ENCODE measurements around the gene PCYOX1L.

The PCYOX1L gene

DNA sequence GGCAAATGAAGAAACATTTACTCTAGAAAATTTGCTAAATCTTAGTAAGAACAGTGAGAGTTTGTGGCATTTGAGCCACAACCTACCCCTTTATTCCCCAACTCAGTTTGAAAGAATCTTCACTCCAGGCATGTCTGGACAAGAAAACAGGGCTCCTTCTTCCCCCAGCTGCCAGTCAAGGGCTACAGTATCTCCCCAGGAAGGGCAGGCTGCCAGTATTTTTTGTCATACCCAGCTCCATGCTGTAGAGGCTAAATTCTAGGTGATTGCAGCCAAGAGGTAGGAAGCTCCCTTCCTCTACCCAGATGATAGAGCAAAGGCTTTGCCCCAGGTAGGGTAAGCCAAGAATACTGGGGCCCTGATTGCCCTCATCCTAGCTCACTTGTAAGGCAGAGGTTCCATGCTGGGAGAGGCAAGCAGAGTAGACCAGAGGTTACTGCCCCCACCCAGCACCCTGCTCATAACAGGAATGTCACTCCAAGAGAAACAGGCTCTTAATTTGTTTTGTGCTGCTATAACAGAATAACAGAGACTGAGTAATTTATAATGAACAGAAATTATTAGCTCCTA is 32.6 kb upstream of the PCYOX1L start:
- TF ChIP-seq POLR2AphosphoS5 (IDR thresholded peaks at IDR 0.05; ENCODE audit: low read depth, low read length), result no peak
- no peak for TF ChIP-seq FOXP2 (optimal IDR thresholded peaks at IDR 0.05; ENCODE audit: borderline replicate concordance, extremely low read depth, extremely low read length, insufficient read depth)
- TF ChIP-seq TAF1 (IDR thresholded peaks at IDR 0.05; ENCODE audit: borderline replicate concordance, insufficient read depth, low read length), result no peak
- TF ChIP-seq SIN3A (IDR thresholded peaks at IDR 0.05; ENCODE audit: borderline replicate concordance, insufficient read depth, low read length), result no peak
- TF ChIP-seq, protein P1, sequence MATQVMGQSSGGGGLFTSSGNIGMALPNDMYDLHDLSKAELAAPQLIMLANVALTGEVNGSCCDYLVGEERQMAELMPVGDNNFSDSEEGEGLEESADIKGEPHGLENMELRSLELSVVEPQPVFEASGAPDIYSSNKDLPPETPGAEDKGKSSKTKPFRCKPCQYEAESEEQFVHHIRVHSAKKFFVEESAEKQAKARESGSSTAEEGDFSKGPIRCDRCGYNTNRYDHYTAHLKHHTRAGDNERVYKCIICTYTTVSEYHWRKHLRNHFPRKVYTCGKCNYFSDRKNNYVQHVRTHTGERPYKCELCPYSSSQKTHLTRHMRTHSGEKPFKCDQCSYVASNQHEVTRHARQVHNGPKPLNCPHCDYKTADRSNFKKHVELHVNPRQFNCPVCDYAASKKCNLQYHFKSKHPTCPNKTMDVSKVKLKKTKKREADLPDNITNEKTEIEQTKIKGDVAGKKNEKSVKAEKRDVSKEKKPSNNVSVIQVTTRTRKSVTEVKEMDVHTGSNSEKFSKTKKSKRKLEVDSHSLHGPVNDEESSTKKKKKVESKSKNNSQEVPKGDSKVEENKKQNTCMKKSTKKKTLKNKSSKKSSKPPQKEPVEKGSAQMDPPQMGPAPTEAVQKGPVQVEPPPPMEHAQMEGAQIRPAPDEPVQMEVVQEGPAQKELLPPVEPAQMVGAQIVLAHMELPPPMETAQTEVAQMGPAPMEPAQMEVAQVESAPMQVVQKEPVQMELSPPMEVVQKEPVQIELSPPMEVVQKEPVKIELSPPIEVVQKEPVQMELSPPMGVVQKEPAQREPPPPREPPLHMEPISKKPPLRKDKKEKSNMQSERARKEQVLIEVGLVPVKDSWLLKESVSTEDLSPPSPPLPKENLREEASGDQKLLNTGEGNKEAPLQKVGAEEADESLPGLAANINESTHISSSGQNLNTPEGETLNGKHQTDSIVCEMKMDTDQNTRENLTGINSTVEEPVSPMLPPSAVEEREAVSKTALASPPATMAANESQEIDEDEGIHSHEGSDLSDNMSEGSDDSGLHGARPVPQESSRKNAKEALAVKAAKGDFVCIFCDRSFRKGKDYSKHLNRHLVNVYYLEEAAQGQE (IDR thresholded peaks at IDR 0.05; ENCODE audit: insufficient read depth in 1 of 2, low read depth in 2 of 2, low read length in 2 of 2), result no peak

DNA sequence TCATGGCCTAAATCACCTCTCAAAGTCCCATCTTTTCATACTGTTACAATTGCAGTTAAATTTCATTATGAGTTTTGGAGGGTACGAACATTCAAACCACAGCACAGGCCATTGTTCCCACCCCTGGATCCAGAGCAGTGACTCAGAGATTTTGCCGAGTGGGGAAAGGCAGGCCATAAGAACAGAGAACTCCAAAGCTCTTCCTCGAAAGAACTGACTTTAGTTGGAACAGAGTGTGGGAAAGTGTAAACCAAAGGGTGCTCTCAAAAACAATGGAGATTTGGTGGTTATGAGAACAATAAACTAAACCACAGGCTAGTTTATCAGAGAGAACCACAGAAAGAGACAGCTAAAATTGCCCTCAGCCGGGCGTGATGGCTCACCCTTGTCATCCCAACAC is 32.0 kb upstream of the PCYOX1L start:
- TF ChIP-seq TAF1 (IDR thresholded peaks at IDR 0.05; ENCODE audit: borderline replicate concordance, insufficient read depth, low read length), result no peak
- no peak for TF ChIP-seq FOXP2 (optimal IDR thresholded peaks at IDR 0.05; ENCODE audit: borderline replicate concordance, extremely low read depth, extremely low read length, insufficient read depth)
- no peak for TF ChIP-seq SIN3A (IDR thresholded peaks at IDR 0.05; ENCODE audit: borderline replicate concordance, insufficient read depth, low read length)
- TF ChIP-seq, protein P1 (IDR thresholded peaks at IDR 0.05; ENCODE audit: insufficient read depth in 1 of 2, low read depth in 2 of 2, low read length in 2 of 2), result no peak
- TF ChIP-seq POLR2AphosphoS5 (IDR thresholded peaks at IDR 0.05; ENCODE audit: low read depth, low read length), result no peak

DNA sequence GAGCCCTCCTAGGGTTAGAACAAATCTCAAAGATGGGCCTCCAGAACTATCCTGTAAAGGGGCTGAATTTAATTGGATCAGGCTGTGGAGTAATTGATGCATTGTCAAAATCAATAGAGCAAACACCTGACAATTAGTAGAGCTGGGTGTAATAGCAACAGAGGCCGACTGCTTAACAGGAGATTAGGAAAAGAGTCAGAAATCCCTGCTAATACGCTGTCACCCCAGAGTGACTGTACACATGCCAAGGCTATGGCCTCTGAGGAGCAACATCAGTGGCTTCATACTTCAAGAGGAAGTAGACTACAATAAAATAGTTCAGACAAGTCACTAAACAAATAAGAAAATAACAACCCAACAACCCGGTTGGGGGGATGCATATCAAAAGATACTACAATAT is 31.2 kb upstream of the PCYOX1L start:
- TF ChIP-seq TAF1 (IDR thresholded peaks at IDR 0.05; ENCODE audit: borderline replicate concordance, insufficient read depth, low read length), result no peak
- TF ChIP-seq POLR2AphosphoS5 (IDR thresholded peaks at IDR 0.05; ENCODE audit: low read depth, low read length), result no peak
- no peak for TF ChIP-seq SIN3A (IDR thresholded peaks at IDR 0.05; ENCODE audit: borderline replicate concordance, insufficient read depth, low read length)
- TF ChIP-seq, protein P1 (IDR thresholded peaks at IDR 0.05; ENCODE audit: insufficient read depth in 1 of 2, low read depth in 2 of 2, low read length in 2 of 2), result no peak
- no peak for TF ChIP-seq FOXP2 (optimal IDR thresholded peaks at IDR 0.05; ENCODE audit: borderline replicate concordance, extremely low read depth, extremely low read length, insufficient read depth)

- TF ChIP-seq POLR2AphosphoS5 (IDR thresholded peaks at IDR 0.05; ENCODE audit: low read depth, low read length) (no peak), FOXP2 (optimal IDR thresholded peaks at IDR 0.05; ENCODE audit: borderline replicate concordance, extremely low read depth, extremely low read length, insufficient read depth) (no peak), TAF1 (IDR thresholded peaks at IDR 0.05; ENCODE audit: borderline replicate concordance, insufficient read depth, low read length) (no peak), SIN3A (IDR thresholded peaks at IDR 0.05; ENCODE audit: borderline replicate concordance, insufficient read depth, low read length) (no peak)
- TF ChIP-seq, protein P1 (IDR thresholded peaks at IDR 0.05; ENCODE audit: insufficient read depth in 1 of 2, low read depth in 2 of 2, low read length in 2 of 2), result no peak
Measured at GRCh38 chr5:149328177-149328576, 29.7 kb upstream of the PCYOX1L start.

All from PFSK-1 (cell line).